HG03045 (cell line): ENCODE measurements around the gene PI4KB.
"Not testable (repeated sequence)": the region's sequence is repeated elsewhere in the genome, so short reads cannot be mapped to it uniquely, and the experiment has no call there.

Source experiments
- ATAC-seq: cut with Tn5 transposase; IDR thresholded peaks from one replicate; pipeline ENCODE4 v1.9.1; 2021; ENCODE audit warnings: mild to moderate bottlenecking, moderate library complexity; ENCODE audit not compliant: unreplicated experiment

Gene PI4KB

GRCh38 chr1:151281969-151282882 is 45.0 kb downstream of the PI4KB start, which contains the start of gene ZNF687:
TSS of gene ZNF687 (plus strand) at chr1:151282299. CDS start at chr1:151286292, 3,993 bp downstream.
- ATAC-seq: peak; percentile 88

GRCh38 chr1:151281225-151281968 is 45.8 kb downstream of the PI4KB start:
- ATAC-seq: peak; percentile 28

DNA sequence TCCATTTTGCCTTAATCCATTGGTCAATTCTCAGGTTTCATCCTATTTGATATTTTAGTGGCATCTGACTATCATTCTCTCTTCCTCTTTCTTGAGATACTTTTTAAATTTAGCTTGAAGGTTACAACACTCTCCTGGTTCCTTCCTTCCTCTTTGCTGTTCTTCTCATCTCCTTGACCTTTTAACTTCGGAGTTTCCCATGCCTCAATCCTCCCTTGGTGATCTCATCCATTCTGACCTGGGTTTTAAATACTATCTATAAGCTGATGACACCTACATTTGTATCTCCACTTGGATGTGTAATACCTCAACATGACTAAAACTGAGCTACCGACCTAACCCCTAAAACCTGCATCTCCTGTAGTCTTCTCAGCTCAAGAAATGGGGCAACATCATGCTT is 50.0 kb downstream of the PI4KB start:
- ATAC-seq: no peak

- ATAC-seq: not testable (repeated sequence)
Measured at GRCh38 chr1:151275341-151275740, 51.9 kb downstream of the PI4KB start.

DNA sequence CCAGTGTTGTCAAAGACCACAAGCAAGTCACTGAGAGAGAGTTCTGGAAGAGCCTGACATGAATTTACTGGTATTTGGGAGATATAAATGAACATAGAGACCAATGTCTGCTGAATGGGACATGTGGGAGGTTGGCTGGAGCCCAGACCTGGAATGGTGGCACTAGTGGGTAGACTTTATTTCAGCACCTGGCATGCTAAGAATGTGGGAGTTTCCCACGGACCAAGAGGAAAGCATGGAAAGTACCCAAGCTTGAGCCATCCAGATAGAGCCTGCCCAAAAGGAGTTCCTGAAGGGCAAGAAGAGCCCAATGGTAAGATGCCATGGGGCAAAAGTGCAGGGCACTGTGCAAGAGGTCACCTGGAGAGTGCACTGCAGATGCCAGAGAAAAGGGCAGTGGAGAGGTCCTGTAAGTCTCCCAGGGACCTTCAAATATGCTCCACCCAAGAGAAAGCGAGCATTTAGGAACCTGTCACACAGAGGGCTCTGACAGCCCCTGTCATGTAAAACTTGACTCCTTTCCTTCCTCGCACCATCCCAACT is 53.2 kb downstream of the PI4KB start:
- no peak for ATAC-seq

GRCh38 chr1:151267760-151268159 is 59.5 kb downstream of the PI4KB start:
- no peak for ATAC-seq

DNA sequence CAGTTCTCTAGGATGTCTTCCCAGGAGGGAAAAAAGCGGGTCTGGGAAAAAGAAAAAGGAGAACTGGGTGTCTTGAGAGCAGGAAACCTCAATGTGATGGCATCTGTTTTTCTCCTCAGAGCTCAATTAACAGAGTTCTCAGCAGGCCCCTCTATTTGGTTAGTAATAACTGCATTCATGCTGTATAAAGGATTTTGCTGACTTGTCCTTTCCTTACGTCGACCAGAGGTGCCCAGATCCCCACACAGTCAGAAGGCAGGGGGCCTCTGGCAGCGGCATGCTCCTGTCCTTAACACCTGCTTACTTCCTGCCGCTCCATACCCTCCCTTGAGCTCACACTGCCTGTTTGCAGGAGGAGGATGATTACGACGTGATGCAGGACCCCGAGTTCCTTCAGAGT is 60.4 kb downstream of the PI4KB start:
- no peak for ATAC-seq

DNA sequence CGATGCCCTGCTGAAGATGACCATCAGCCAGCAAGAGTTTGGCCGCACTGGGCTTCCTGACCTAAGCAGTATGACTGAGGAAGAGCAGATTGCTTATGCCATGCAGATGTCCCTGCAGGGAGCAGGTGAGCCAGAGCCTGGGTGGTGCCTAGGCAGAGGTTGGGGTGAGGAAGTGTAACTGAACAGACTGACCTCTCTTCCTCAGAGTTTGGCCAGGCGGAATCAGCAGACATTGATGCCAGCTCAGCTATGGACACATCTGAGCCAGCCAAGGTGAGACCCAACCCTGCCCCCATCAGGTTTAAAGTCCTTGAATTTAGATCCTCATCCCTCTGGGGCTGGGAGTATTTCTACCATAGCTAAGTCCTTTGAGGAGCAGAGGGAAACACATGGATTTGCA is 60.9 kb downstream of the PI4KB start:
- no peak for ATAC-seq

DNA sequence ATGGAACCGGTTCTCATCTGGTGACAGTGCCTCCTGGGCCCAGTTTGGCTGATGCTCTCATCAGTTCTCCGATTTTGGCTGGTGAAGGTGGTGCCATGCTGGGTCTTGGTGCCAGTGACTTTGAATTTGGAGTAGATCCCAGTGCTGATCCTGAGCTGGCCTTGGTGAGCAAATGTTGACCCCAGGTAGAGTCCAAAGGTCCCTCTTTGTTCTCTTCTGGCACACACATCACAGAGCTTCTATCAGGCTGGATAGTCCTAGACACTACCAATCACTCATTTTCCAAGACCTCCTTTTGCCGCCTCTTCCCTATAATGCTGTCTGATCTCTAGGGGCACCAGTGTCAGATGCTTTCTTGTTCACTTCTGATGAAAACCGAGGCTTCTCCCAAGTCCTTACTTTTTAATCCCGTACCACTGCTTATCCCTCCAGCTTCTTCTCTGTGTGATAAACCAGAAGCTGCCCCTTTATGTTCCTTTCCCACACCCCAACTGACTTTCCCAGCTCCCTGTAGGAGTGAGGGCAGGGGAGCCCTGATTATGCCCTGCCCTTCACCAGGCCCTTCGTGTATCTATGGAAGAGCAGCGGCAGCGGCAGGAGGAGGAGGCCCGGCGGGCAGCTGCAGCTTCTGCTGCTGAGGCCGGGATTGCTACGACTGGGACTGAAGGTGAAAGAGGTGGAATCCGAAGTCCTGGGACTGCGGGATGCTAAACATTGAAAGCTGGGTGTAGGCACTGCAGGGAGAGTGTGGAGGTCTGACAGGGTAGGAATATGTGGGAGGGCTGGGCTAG is 61.6 kb downstream of the PI4KB start:
- ATAC-seq: no peak

- ATAC-seq: no peak
Measured at GRCh38 chr1:151259351-151259750, 67.9 kb downstream of the PI4KB start.

DNA sequence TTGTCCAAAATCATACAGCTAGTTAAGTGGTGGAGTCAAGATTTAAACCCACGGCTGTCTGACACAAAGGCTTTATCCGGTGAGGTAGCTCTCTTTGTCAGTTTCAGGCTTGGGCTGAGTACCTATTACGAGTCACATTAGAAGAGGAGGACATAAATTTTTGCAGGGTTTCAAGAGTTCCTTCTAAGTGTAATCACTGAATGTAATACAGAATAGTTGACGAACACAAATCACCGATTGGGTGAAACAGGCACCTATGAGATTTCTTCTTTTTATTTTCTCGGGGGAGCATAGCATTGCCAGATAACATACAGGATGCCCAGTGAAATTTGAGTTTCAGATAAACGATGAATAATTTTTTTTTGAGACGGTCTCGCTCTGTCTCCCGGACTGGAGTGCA is 71.8 kb downstream of the PI4KB start:
- ATAC-seq: no peak

DNA sequence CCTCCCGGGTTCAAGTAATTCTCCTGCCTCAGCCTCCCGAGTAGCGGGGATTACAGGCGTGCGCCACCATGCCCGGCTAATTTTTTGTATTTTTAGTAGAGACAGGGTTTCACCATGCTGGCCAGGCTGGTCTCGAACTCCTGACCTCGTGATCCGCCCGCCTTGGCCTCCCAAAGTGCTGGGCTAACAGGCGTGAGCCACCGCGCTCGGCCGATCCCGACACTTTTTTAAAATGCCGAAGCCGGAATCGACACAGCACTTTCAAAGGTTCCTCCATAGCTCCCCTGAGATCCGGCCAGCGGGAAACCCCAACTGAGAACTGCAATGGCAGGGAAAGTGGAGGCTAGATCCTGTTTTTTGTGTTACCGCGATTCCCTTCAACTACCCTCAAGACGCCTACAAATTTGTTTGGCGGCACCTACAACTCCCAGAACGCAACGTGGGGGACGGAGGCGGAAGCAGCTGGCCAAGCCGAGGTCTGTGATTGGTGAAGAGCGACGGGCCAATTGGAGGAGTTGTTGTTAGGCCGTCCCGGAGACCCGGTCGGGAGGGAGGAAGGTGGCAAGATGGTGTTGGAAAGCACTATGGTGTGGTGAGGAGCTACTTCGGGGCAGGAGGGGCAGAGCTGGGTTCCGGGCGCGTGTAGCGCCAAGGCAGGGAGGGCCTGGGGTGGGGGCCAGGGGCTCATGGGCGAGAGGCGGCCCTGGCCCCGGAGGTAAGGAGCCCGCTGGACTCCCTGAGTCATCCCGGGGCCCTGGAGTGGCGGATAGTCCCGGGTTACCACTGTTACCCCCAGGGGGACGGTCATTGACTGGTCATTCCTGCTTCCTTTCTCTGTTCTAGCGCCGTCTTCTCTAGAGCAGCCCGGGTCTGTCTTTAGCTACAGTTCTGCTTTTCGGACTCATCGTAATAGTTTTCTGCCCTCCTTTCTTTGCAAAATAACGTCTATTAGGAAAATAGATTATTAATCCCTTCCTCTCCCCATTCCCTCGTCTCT is 72.7 kb downstream of the PI4KB start, which contains the start of gene PSMD4:
TSS of gene PSMD4 (plus strand) at position 518 of the 997 bp plus-strand sequence. CDS start at position 567, 49 bp downstream.
- ATAC-seq: peak; percentile 85

DNA sequence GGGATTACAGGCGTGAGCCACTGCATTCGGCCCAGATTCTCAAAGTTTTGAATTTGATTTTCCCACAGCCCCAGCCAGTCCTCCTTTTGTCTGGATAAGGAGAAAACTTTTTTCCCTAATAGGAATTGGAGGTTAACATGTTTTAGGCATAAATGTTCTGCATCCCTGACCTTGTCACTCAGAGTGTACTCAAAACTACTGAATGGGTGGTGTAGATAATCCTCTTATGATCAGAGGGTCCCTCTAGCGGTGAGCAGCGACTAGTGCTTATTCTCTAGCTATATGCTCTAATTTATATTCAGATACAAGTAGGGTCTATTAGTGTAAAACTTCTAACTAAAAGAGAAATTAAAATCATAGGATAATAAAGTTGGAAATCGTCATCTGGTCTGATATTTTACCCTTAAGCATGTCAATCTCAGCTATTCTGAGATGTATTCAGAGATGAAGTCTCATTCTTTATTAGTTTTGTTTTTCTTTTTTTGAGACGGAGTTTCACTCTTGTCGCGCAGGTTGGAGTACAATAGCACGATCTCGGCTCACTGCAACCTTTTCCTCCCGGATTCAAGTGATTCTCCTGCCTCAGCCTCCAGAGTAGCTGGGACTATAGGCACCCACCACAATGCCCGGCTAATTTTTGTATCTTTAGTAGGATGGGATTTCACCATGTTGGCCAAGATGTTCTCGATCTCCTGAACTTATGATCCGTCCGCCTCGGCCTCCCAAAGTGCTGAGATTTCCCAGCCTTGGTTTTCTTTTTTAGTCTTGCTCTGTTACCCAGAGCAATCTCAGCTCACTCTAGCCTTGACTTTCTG is 75.4 kb downstream of the PI4KB start:
- no peak for ATAC-seq

GRCh38 chr1:151246786-151247185 is 80.4 kb downstream of the PI4KB start:
- ATAC-seq: no peak

GRCh38 chr1:151243683-151244216 is 83.5 kb downstream of the PI4KB start:
- no peak for ATAC-seq

- no peak for ATAC-seq
Measured at GRCh38 chr1:151242442-151242841, 84.8 kb downstream of the PI4KB start.
